ENCODE data around the gene RASSF1.

DNA sequence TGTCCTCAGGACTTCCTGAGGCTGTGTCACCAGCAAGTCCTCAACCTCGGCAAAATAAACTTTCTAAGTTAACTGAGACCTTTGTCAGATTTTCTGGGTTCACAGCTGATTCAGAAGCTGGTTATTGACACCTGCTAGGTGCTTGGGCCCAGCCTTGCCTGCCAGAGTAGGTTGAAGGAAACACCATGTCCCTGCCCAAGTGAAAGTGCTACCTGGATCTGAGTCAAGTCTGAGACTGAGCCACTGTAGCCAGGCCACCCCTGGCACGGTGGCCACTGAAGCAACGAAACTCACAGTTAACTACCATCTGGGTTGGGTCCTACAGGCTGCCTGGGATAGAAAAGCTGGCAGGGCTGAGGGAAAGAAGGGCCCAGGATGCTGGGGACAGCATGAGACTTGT, 26.3 kb downstream of the RASSF1 start:
- TF ChIP-seq SMC3 (IDR thresholded peaks at IDR 0.05; ENCODE audit: low read length): no peak
- TF ChIP-seq MAX (IDR thresholded peaks at IDR 0.05): no peak
- TF ChIP-seq RFX1 (IDR thresholded peaks at IDR 0.05): no peak
- no peak for TF ChIP-seq NR2C2 (CRISPR knock-in tag; IDR thresholded peaks at IDR 0.05; ENCODE audit: borderline replicate concordance)
- no peak for TF ChIP-seq ZNF766 (CRISPR knock-in tag; IDR thresholded peaks at IDR 0.05; ENCODE audit: borderline replicate concordance)
- TF ChIP-seq ZNF563 (CRISPR knock-in tag; IDR thresholded peaks at IDR 0.05): no peak
- no peak for TF ChIP-seq ZNF883 (CRISPR knock-in tag; IDR thresholded peaks at IDR 0.05; ENCODE audit: not compliant biosample characterization)
- TF ChIP-seq, protein P1, sequence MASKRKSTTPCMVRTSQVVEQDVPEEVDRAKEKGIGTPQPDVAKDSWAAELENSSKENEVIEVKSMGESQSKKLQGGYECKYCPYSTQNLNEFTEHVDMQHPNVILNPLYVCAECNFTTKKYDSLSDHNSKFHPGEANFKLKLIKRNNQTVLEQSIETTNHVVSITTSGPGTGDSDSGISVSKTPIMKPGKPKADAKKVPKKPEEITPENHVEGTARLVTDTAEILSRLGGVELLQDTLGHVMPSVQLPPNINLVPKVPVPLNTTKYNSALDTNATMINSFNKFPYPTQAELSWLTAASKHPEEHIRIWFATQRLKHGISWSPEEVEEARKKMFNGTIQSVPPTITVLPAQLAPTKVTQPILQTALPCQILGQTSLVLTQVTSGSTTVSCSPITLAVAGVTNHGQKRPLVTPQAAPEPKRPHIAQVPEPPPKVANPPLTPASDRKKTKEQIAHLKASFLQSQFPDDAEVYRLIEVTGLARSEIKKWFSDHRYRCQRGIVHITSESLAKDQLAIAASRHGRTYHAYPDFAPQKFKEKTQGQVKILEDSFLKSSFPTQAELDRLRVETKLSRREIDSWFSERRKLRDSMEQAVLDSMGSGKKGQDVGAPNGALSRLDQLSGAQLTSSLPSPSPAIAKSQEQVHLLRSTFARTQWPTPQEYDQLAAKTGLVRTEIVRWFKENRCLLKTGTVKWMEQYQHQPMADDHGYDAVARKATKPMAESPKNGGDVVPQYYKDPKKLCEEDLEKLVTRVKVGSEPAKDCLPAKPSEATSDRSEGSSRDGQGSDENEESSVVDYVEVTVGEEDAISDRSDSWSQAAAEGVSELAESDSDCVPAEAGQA (IDR thresholded peaks at IDR 0.05; ENCODE audit: low read depth): no peak
- TF ChIP-seq, protein P1 (CRISPR knock-in tag; IDR thresholded peaks at IDR 0.05; ENCODE audit: borderline replicate concordance): no peak
- no peak for TF ChIP-seq ZNF788 (CRISPR knock-in tag; IDR thresholded peaks at IDR 0.05; ENCODE audit: borderline replicate concordance)
